Mucosa of descending colon (tissue), 3 donors: ENCODE data around the gene C2orf68. TPM values are rescaled to one million over a fixed set of nuclear protein-coding genes. Genes with fewer than 3 reads are reported as not detected.

Experiments
- ATAC-seq: fragments of 200-7000 bp; cut with Tn5 transposase; one replicate; pipeline ENCODE4 v1.9.1; 2020; ENCODE audit warnings: mild to moderate bottlenecking, moderate library complexity
- DNase-seq, 3 donors: peaks; one replicate each; pipeline ENCODE4 v3.0.0-alpha.2; 2020
- H3K36me3 ChIP-seq: fragments of 200-600 bp; one replicate; pipeline ENCODE4 v1.8.0; 2021; ENCODE audit warnings: low read depth, mild to moderate bottlenecking
- H3K4me1 ChIP-seq: fragments of 200-600 bp; one replicate; pipeline ENCODE4 v1.8.0; 2021; ENCODE audit warnings: low read depth, mild to moderate bottlenecking
- H3K4me3 ChIP-seq: fragments of 200-600 bp; one replicate; pipeline ENCODE4 v1.8.0; 2021; ENCODE audit warnings: mild to moderate bottlenecking
- H3K9me3 ChIP-seq: fragments of 200-600 bp; one replicate; pipeline ENCODE4 v1.8.0; 2021; ENCODE audit warnings: mild to moderate bottlenecking
- CTCF ChIP-seq: fragments of 200-600 bp; IDR thresholded peaks from one replicate; pipeline ENCODE4 v1.8.0; 2022; ENCODE audit warnings: antibody characterized with exemption, mild to moderate bottlenecking
- intact Hi-C, 2 donors: fragments of 100-400 bp; cut with DNase I in 1 of 2; cut with micrococcal nuclease in 1 of 2; formaldehyde crosslinking; loops; one replicate each; pipeline versions ENCODE4 v1.11.0 to v1.11.1; 2022; cut with DNase I, micrococcal nuclease
- total RNA-seq, 3 donors: library from RNA; stranded (reverse); fragmentation: NEBNext Ultra II Directional in 2 of 3; extraction: Animal tissue kit (Norgen Biotek cat#: 25700) in 2 of 3; gene quantifications; one replicate each; pipeline versions ENCODE4 v1.2.1 to v1.2.4, GENCODE V29; 2021 to 2023
- donor health status: DM: no; HTN: no; CAD: no; lungs with moderate emphysema.
- donor health status: DM: no; HTN: no; CAD: no.
- donor health status: DM: no; HTN: yes; CAD: no.

Gene C2orf68
- total RNA-seq, 3 donors from 2014 or later: 36.4 to 45.5 (median 36.7) TPM

DNA sequence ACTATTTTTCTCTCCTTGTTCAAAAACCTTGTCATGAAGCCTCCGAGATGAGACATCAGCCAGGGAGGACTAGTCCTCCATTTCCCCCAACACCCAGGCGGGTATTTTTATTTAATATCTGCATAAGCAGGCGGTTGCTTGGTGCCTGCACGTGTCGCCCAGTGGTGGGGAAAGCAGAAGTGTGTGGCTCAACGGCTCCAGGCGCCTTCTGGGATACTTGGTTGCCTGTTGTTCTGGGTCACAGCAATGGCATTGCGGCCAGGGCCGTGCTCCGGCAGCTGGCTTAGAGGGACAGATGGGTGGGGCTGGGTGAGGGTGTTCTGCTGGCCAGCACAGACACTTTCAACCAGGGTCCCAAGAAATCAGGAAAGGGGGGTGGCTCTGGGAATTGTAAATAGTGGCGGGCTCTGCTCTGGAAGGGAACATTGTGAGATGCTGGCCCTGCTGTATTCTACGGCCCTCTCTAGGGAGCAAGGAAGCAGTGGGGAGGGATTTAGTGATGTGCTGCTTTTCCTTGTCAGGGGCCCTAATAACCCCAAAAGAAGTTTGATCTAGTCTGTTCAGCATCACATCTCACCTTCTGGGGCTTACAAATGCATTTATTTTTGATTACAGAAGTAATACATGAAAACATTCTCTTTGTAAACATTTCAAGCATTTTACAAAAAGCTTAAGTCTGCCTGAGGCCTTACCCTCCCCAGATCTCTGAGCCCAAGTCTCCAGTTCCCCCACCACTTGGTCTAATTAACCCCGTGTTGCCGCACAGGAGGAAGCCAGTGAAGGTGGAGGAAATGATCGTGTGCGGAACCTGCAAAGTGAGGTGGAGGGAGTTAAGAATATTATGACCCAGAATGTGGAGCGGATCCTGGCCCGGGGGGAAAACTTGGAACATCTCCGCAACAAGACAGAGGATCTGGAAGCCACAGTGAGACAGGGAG is 33.4 kb downstream of the C2orf68 start:
- Histone ChIP-seq H3K4me3 (peak overlapping the region; percentile 37), H3K36me3 (no peaks in the 10 kb centered on the region), H3K4me1 (peaks cover 20% of the 10 kb centered on the region), H3K9me3 (no peaks in the 10 kb centered on the region)
- ATAC-seq (peak; percentile 57), DNase-seq (peak; percentile 57 to 80 (median 68))
- no peak for TF ChIP-seq CTCF
- intact Hi-C loops: no loop called here

DNA sequence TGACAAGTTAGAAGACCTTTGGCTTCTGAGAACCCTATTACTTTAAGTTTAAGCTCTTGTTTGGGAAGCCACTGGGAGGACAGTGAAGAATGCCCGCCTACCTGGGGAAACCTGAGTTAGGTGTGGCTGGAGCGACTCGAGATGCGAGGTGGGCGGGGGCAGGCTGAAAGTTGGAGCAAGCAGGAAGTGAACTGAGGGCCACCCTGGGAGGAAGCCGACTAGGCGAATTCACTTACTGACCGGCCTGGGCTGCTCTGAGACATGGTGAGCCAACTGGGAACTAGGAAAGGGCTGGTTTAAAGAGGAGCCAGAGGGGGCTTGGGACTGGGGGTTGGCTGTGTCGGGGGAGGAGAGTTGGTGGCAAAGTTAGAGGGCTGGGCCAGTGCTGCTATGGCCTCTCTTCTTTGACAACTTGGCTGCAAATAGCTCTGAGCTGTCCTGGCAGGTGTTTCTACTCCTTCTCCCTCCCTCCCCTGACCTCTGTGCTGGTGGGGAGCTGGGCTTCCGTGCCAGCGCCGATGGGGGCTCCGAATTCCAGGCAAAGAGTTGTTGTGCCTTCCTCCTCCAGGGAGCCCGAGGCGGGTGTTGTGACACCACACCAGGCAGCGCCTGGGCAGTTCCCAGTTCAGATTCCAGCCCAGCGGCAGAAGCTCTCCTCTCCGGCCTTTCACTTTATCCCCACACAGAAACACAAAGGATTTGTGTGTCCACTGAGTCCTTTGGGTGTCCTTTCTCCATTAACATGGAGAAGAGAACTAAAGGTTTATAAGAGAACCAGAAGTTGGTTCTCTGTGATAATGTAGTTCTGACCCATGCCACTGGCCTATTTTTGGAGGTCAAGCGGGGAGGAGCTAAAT is 34.3 kb downstream of the C2orf68 start, which contains the start of gene VAMP8:
VAMP8 (plus strand) TSS at position 201 of the 857 bp plus-strand sequence; CDS start at position 262, 61 bp downstream.
- ATAC-seq: peak; percentile 96
- intact Hi-C loops: no loop called here
- peak within 1 kb of the TSS; percentile 37 for H3K4me3 ChIP-seq
- DNase-seq: peak; percentile 89 to 93 (median 92)
- H3K4me1 ChIP-seq: peaks cover 17% of the 10 kb centered on the region
- no peak for TF ChIP-seq CTCF
- H3K36me3 ChIP-seq: no peaks in the 10 kb centered on the region
- H3K9me3 ChIP-seq: no peaks in the 10 kb centered on the region

DNA sequence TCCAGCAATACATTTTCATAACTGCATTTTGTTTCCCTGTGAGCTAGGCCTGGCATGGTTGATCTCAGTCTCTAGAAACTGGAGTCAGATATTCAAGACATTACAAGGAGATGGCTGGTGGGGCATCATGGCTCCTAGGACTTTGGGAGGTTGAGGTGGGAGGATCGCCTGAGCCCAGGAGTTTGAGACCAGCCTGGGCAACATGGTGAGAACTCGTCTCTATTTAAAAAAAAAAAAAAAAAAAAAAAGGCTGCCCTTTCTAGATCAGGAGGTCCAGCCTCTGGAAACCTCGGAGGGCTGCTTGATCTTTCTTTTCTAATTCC is 34.8 kb downstream of the C2orf68 start:
- Histone ChIP-seq H3K9me3 (no peaks in the 10 kb centered on the region), H3K4me3 (no peak overlapping the region), H3K4me1 (peaks cover 17% of the 10 kb centered on the region), H3K36me3 (no peaks in the 10 kb centered on the region)
- no peak for TF ChIP-seq CTCF
- intact Hi-C loops: no loop called here
- no peak for ATAC-seq
- DNase-seq: no peak

DNA sequence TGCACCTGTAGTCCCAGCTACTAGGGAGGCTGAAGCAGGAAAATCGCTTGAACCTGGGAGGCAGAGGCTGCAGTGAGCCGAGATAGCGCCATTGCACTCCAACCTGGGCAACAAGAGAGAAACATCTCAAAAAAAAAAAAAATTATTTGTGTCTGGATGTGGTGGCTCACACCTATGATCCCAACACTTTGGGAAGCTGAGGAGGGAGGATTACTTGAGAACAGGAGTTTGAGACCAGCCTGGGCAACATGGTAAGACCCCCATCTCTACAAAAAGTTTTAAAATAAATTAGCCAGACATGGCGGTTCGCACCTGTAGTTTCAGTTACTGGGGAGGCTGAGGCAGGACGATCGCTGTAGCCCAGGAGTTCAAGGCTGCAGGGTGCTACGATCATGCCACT is 36.1 kb downstream of the C2orf68 start:
- no peak overlapping the region for H3K4me3 ChIP-seq
- intact Hi-C loops: no loop called here
- no peak for TF ChIP-seq CTCF
- no peak for DNase-seq
- H3K36me3 ChIP-seq: no peaks in the 10 kb centered on the region
- H3K4me1 ChIP-seq: peaks cover 17% of the 10 kb centered on the region
- ATAC-seq: no peak
- H3K9me3 ChIP-seq: no peaks in the 10 kb centered on the region

DNA sequence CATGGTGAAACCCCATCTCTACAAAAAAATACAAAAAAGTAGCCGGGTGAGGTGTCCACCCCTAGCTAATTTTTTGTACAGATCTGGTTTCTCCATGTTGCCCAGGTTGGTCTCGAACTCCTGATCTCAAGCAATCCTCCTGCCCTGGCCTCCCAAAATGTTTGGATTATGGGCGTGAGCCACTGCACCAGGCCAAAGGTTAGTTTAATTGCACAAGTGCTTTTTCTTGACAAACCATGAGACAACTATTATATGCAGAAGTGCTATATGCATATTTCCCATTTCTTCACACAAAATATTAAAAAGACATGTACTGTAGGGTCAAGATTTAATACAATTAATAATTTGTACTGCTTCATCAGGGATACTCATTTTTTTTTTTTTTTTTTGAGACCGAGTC is 45.6 kb downstream of the C2orf68 start:
- Histone ChIP-seq H3K36me3 (no peaks in the 10 kb centered on the region), H3K9me3 (no peaks in the 10 kb centered on the region), H3K4me1 (no peaks in the 10 kb centered on the region), H3K4me3 (no peak overlapping the region)
- TF ChIP-seq CTCF: no peak
- ATAC-seq (no peak), DNase-seq (no peak)
- intact Hi-C loops: no loop called here
